Esophagus muscularis mucosa (tissue), 3 donors: ENCODE results near the gene GTF3C5.

Source experiments
- POLR2A ChIP-seq: fragments of 450-650 bp; IDR thresholded peaks from one replicate; pipeline ENCODE4 v1.6.1; 2017; ENCODE audit warnings: antibody characterized with exemption, moderate library complexity, mild to moderate bottlenecking, low read depth
- TF ChIP-seq, protein P1 (sequence below), 3 experiments: fragments of 200-600 bp in 2 of 3; fragments of 450-650 bp in 1 of 3; sonication (generic) in 2 of 3; IDR thresholded peaks; one replicate each; pipeline ENCODE4 v1.5.1; 2017 to 2019; ENCODE audit warnings: antibody characterized with exemption in 3 of 3, mild to moderate bottlenecking in 2 of 3, moderate library complexity in 1 of 3

DNA sequence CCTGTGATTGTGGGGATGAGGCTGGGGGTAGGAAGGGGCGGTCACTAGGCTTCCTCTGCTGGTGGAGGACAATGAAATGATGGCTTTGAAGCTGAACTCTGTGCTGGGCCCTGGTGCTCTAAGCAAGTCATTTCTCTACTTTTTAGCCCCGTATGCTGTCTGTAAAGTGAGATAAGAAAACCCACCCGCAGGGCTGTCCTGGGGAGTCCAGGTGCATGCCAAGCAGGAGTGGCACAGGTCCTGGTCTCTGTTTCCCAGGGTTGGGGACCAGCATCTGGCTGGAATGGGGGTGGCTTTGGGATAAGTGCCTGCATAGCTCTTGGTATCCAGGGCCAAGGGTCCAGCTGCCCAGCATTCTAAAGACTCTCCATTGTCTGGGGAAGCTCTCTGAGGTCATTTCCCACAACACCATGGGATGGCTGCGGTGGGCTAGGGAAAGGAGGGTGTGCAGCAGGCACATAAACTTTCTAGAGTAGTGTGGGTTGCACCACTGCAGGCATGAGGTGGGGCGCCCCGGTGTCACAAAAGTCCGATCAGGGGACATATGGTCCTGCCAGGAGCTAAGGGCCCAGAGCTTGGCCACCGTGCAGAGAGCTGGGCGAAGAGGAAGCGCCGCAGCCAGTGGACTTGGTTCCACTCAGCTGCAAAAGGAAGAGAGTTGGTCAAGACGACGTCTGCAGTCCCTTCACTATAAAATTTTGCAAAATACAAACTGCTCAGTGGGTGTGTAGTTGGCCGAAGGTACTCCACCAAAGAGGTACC lies 25.6 kb upstream of the GTF3C5 start:
- TF ChIP-seq, protein P1, sequence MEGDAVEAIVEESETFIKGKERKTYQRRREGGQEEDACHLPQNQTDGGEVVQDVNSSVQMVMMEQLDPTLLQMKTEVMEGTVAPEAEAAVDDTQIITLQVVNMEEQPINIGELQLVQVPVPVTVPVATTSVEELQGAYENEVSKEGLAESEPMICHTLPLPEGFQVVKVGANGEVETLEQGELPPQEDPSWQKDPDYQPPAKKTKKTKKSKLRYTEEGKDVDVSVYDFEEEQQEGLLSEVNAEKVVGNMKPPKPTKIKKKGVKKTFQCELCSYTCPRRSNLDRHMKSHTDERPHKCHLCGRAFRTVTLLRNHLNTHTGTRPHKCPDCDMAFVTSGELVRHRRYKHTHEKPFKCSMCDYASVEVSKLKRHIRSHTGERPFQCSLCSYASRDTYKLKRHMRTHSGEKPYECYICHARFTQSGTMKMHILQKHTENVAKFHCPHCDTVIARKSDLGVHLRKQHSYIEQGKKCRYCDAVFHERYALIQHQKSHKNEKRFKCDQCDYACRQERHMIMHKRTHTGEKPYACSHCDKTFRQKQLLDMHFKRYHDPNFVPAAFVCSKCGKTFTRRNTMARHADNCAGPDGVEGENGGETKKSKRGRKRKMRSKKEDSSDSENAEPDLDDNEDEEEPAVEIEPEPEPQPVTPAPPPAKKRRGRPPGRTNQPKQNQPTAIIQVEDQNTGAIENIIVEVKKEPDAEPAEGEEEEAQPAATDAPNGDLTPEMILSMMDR (IDR thresholded peaks at IDR 0.05), result no peak
- TF ChIP-seq POLR2A, result no peak
